B cell (primary cell): Measurements from ENCODE around the gene CTNS. TPM values are rescaled to one million over a fixed set of nuclear protein-coding genes. Genes with fewer than 3 reads are reported as not detected.
A peak's percentile ranks its signal among the peaks of the same experiment; 100 is the strongest.

ENCODE experiments used
- ATAC-seq: fragments of 200-7000 bp; cut with Tn5 transposase; one replicate; pipeline ENCODE4 v1.10.0; 2021; ENCODE audit warnings: low read depth, mild to moderate bottlenecking, moderate number of reproducible peaks, moderate library complexity
- CTCF ChIA-PET: fragments of 350-600 bp; sonication (Branson Sonifier 250); formaldehyde crosslinking; loops from one replicate; lab custom pipeline; 2021; ENCODE audit warnings: antibody characterized with exemption, inconsistent platforms; lab: Charles Lee
- POLR2A ChIA-PET: fragments of 350-600 bp; sonication (Branson Sonifier 250); formaldehyde crosslinking; loops from one replicate; lab custom pipeline; 2021; ENCODE audit warnings: antibody characterized with exemption; lab: Charles Lee
- DNase-seq: peaks from one replicate; pipeline ENCODE4 v3.0.0; 2013
- H2AFZ ChIP-seq: 2 replicates; pipeline ENCODE4 v1.6.1; 2012; ENCODE audit warnings: mild to moderate bottlenecking, low read depth, low read length; ENCODE audit not compliant: insufficient read depth, poor library complexity, severe bottlenecking
- H3K27ac ChIP-seq, 2 donors: 1 replicate in 1 of 2; 2 replicates in 1 of 2; pipeline ENCODE4 v1.5.1; 2012 to 2013; ENCODE audit warnings: low read length in 2 of 2, mild to moderate bottlenecking in 2 of 2, moderate library complexity in 1 of 2
- H3K27me3 ChIP-seq, 4 experiments: fragments of 200-600 bp in 1 of 4; sonication (generic) in 1 of 4; replicated peaks in 1 of 4; 1 replicate in 2 of 4; 2 replicates in 2 of 4; pipeline versions ENCODE4 v1.6.1 to v1.7.0; 2013 to 2016; ENCODE audit warnings: low read length in 3 of 4, mild to moderate bottlenecking in 2 of 4, mixed read lengths in 1 of 4, moderate library complexity in 1 of 4; ENCODE audit not compliant: insufficient read depth in 4 of 4, control insufficient read depth in 3 of 4; ENCODE audit errors: control extremely low read depth in 1 of 4
- H3K36me3 ChIP-seq, 2 experiments: replicated peaks in 1 of 2; 1 replicate in 1 of 2; 2 replicates in 1 of 2; pipeline versions ENCODE4 v1.6.1 to v1.7.1; 2013; ENCODE audit warnings: low read length in 1 of 2; ENCODE audit not compliant: insufficient read depth in 2 of 2, control insufficient read depth in 1 of 2; ENCODE audit errors: control extremely low read depth in 1 of 2, extremely low read depth in 1 of 2
- H3K4me1 ChIP-seq, 2 donors: fragments of 200-600 bp in 1 of 2; sonication (generic) in 1 of 2; 1 replicate in 1 of 2; 2 replicates in 1 of 2; pipeline versions ENCODE4 v1.5.1 to v1.6.1; 2013 to 2017; ENCODE audit warnings: low read length in 2 of 2; ENCODE audit not compliant: control insufficient read depth in 2 of 2, insufficient read depth in 2 of 2
- H3K4me2 ChIP-seq: replicated peaks from 2 replicates; pipeline ENCODE3; 2012; ENCODE audit warnings: mild to moderate bottlenecking, low read depth, low read length; ENCODE audit not compliant: poor library complexity, severe bottlenecking
- H3K4me3 ChIP-seq, 5 experiments: fragments of 200-600 bp in 1 of 5; sonication (generic) in 1 of 5; 1 replicate in 3 of 5; 2 replicates in 2 of 5; pipeline versions ENCODE4 v1.5.1 to v1.7.0; 2011 to 2016; ENCODE audit warnings: low read length in 4 of 5, mild to moderate bottlenecking in 4 of 5, low read depth in 2 of 5, control low read depth in 1 of 5, moderate library complexity in 1 of 5; ENCODE audit not compliant: insufficient read depth in 1 of 5; ENCODE audit errors: control extremely low read depth in 1 of 5, extremely low read depth in 1 of 5
- H3K79me2 ChIP-seq: fragments of 200-600 bp; sonication (generic); one replicate; pipeline ENCODE4 v1.6.0; 2016; ENCODE audit warnings: low read length; ENCODE audit not compliant: control insufficient read depth, insufficient read depth
- H3K9ac ChIP-seq: fragments of 200-600 bp; sonication (generic); 2 replicates; pipeline ENCODE4 v1.6.1; 2017; ENCODE audit warnings: mild to moderate bottlenecking, low read length, moderate library complexity
- H3K9me3 ChIP-seq, 3 donors: one replicate each; pipeline versions ENCODE4 v1.6.1 to v1.7.1; 2013; ENCODE audit warnings: low read length in 2 of 3; ENCODE audit not compliant: control insufficient read depth in 2 of 3, insufficient read depth in 1 of 3; ENCODE audit errors: control extremely low read depth in 1 of 3
- H4K20me1 ChIP-seq: 2 replicates; pipeline ENCODE4 v1.6.0; 2012; ENCODE audit warnings: mild to moderate bottlenecking, low read length; ENCODE audit not compliant: insufficient read depth, control insufficient read depth, poor library complexity, severe bottlenecking
- H3K27ac Mint-ChIP-seq: one replicate; pipeline ENCODE4 v1.8.0; 2021; ENCODE audit warnings: mixed read lengths
- H3K27me3 Mint-ChIP-seq: one replicate; pipeline ENCODE4 v1.8.0; 2021; ENCODE audit warnings: mixed read lengths
- H3K4me1 Mint-ChIP-seq: one replicate; pipeline ENCODE4 v1.8.0; 2021; ENCODE audit warnings: mixed read lengths
- H3K4me3 Mint-ChIP-seq: one replicate; pipeline ENCODE4 v1.8.0; 2021; ENCODE audit warnings: mixed read lengths
- H3K9me3 Mint-ChIP-seq: one replicate; pipeline ENCODE4 v1.8.0; 2022; ENCODE audit warnings: mixed read lengths; ENCODE audit not compliant: insufficient read depth
- EZH2 ChIP-seq: IDR thresholded peaks from 2 replicates; pipeline ENCODE4 v1.6.1; 2012; ENCODE audit warnings: borderline replicate concordance, low read depth, mild to moderate bottlenecking, moderate library complexity, low read length; ENCODE audit not compliant: insufficient read depth, poor library complexity, severe bottlenecking
- WGBS: methylation state at CpG from one replicate; pipeline ENCODE4 v1.1.5; 2013; ENCODE audit warnings: missing lambda C conversion rate; ENCODE audit not compliant: insufficient coverage; 5-methylcytosine and 5-hydroxymethylcytosine counted together
- intact Hi-C: fragments of 100-400 bp; cut with micrococcal nuclease; formaldehyde crosslinking; loops from one replicate; pipeline ENCODE4 v1.10.0; 2022
- polyA plus RNA-seq: library from polyadenylated mRNA; depleted of rRNA; stranded (reverse); fragments of >200 nt; gene quantifications from 2 replicates; pipeline ENCODE4 v1.2.3, GENCODE V29; 2012
- total RNA-seq, 2 donors: library from RNA; stranded (reverse); fragments of 120-200 nt in 1 of 2; gene quantifications; 1 replicate in 1 of 2; 2 replicates in 1 of 2; pipeline versions ENCODE4 v1.2.3 to v1.2.4, GENCODE V29; 2013 to 2022
- TF ChIP-seq, protein P1 (sequence below): fragments of 200-600 bp; IDR thresholded peaks from one replicate; pipeline ENCODE4 v1.8.0; 2022; ENCODE audit warnings: antibody characterized with exemption, mild to moderate bottlenecking

The CTNS gene
- total and polyA plus RNA-seq, 2 donors (not counting 1 experiment from before 2014, with no cell fraction given), result 11.6 to 24.7 TPM

DNA sequence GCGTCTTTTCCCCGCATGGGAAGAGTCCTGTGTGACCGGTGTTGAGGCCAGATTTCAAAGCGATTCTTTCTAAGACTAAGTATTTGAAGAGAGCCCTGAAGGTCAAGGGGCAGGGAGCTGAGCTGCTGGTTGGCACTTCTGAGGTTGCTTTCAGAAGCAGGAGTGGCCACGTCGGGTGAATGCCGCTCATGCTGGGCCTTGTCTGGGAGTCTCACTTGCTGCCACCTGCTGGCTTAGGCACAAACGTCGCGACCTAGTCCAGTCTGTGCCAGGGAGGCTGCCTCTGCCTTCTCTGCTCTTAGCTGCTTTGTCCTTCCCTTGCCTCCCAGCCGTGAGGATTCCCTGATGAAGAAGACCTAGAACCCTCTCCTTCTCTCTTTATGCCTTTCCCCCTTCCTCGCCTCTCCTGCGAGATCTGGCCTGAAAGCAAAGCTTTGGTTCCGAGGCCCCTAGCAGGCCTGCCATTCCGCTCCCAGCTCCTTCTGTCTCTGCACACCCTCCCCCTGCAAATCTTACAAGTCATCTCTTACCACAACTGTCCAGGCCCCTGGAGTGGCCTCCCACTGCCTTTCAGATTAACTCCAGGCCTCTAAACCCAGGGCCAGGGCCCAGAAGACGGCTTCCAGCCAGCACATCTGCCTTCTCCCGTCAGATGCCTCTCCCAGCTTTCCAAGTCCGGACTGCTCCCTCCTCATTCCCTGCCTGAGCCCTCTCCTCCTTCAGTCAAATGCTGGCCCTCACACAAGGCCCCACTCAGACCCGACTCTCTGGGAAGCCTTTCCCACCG is 11.4 kb downstream of the CTNS start:
- Mint-ChIP-seq H3K27ac (peak overlapping the region; percentile 15), H3K4me3 (no peak overlapping the region), H3K27me3 (no peaks in the 10 kb centered on the region), H3K4me1 (peaks cover 27% of the 10 kb centered on the region), H3K9me3 (no peaks in the 10 kb centered on the region)
- Histone ChIP-seq H3K27me3 (no peaks in the 10 kb centered on the region), H3K36me3 (peaks cover 3 to 5% of the 10 kb centered on the region in 2 experiments), H2AFZ (no peak overlapping the region), H3K9me3 (no peaks in the 10 kb centered on the region), H4K20me1 (no peaks in the 10 kb centered on the region), H3K79me2 (no peaks in the 10 kb centered on the region), H3K9ac (no peak overlapping the region), H3K4me2 (no peak overlapping the region), H3K4me3 (no peak overlapping the region), H3K4me1 (peaks cover 20 to 28% of the 10 kb centered on the region in 2 donors), H3K27ac (no peak overlapping the region)
- DNase-seq (peak; percentile 55), ATAC-seq (no peak)
- WGBS, result 74% methylated on average over 20 of the region's 20 CpGs
- TF ChIP-seq EZH2, result no peak
- TF ChIP-seq, protein P1, sequence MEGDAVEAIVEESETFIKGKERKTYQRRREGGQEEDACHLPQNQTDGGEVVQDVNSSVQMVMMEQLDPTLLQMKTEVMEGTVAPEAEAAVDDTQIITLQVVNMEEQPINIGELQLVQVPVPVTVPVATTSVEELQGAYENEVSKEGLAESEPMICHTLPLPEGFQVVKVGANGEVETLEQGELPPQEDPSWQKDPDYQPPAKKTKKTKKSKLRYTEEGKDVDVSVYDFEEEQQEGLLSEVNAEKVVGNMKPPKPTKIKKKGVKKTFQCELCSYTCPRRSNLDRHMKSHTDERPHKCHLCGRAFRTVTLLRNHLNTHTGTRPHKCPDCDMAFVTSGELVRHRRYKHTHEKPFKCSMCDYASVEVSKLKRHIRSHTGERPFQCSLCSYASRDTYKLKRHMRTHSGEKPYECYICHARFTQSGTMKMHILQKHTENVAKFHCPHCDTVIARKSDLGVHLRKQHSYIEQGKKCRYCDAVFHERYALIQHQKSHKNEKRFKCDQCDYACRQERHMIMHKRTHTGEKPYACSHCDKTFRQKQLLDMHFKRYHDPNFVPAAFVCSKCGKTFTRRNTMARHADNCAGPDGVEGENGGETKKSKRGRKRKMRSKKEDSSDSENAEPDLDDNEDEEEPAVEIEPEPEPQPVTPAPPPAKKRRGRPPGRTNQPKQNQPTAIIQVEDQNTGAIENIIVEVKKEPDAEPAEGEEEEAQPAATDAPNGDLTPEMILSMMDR, result peak; percentile 39
- intact Hi-C loops, result loop anchor here (5.0 kb wide), 1 partner anchor 111 kb away; no protein-coding TSS in a partner anchor
- POLR2A ChIA-PET, result no interaction called here
- CTCF ChIA-PET, result interaction anchor here (0.8 to 2.6 kb wide), 7 partner anchors 12 to 600 kb away, joined by 3 to 11 read pairs (median 4); partner anchors contain the start of genes CTNS and SHPK

DNA sequence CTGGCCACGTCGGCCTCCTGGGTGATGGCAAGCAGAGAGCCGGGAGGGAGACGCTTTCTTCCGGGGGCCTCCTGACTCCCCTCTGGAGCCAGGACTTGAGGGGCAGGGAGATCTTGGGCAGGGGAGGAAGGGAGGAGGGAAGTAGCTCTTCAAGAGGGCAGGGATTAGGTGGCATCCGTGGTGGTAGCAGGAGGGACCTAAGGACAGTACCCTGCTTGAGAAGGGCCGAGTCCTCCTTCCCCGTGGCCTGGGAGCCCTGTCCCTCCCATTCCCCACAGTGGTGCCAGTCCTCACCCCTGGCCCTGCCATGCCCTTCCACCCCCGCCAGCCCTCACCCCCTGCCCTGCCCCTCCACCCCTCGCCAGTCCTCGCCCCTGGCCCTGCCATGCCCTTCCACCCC is 19.2 kb downstream of the CTNS start:
- Mint-ChIP-seq H3K4me1 (peaks cover 2% of the 10 kb centered on the region), H3K27me3 (no peaks in the 10 kb centered on the region), H3K4me3 (no peak overlapping the region), H3K9me3 (no peaks in the 10 kb centered on the region), H3K27ac (no peak overlapping the region)
- Histone ChIP-seq H3K4me2 (no peak overlapping the region), H4K20me1 (no peaks in the 10 kb centered on the region), H3K36me3 (peaks cover 1 to 3% of the 10 kb centered on the region in 2 experiments), H3K9ac (no peak overlapping the region), H3K4me1 (peaks cover 0 to 4% of the 10 kb centered on the region in 2 donors), H2AFZ (no peak overlapping the region), H3K27me3 (no peaks in the 10 kb centered on the region), H3K27ac (no peak overlapping the region), H3K79me2 (no peaks in the 10 kb centered on the region), H3K4me3 (no peak overlapping the region), H3K9me3 (no peaks in the 10 kb centered on the region)
- WGBS, result 98% methylated on average over 6 of the region's 11 CpGs
- ChIA-PET CTCF (no interaction called here), POLR2A (no interaction called here)
- DNase-seq (no peak), ATAC-seq (no peak)
- intact Hi-C loops, result no loop called here
- TF ChIP-seq, protein P1, result no peak
- TF ChIP-seq EZH2, result no peak
